NCI-H748 treated with DMSO at 0.1 percent for 48 hours (cell line): Measurements from ENCODE around the gene ABCA3.

Experiments used
- DNase-seq: peaks from one replicate; lab custom pipeline; 2025; lab: John Stamatoyannopoulos, UW

ABCA3 gene

GRCh38 chr16:2233872-2234812 is 106.4 kb downstream of the ABCA3 start:
- DNase-seq: no peak

GRCh38 chr16:2233046-2233775 is 107.3 kb downstream of the ABCA3 start:
- no peak for DNase-seq

- no peak for DNase-seq
Measured at GRCh38 chr16:2232094-2232990, 108.2 kb downstream of the ABCA3 start.

- DNase-seq: no peak
Measured at GRCh38 chr16:2231016-2231931, 109.3 kb downstream of the ABCA3 start.

- DNase-seq: no peak
Measured at GRCh38 chr16:2230376-2230775, 110.2 kb downstream of the ABCA3 start.

GRCh38 chr16:2229632-2230250 is 110.8 kb downstream of the ABCA3 start:
- no peak for DNase-seq

- DNase-seq: no peak
Measured at GRCh38 chr16:2229091-2229490, 111.4 kb downstream of the ABCA3 start.

GRCh38 chr16:2228161-2228824 is 112.2 kb downstream of the ABCA3 start:
- DNase-seq: no peak

- DNase-seq: no peak
Measured at GRCh38 chr16:2226918-2227317, 113.6 kb downstream of the ABCA3 start.

GRCh38 chr16:2226245-2226793 is 114.2 kb downstream of the ABCA3 start:
- no peak for DNase-seq
